HepG2 (cell line): ENCODE results near the gene SNAP47. TPM values are rescaled to one million over a fixed set of nuclear protein-coding genes. Genes with fewer than 3 reads are reported as not detected.

ENCODE experiments used
- ATAC-seq: fragments of 200-7000 bp; cut with Tn5 transposase; 3 replicates; pipeline ENCODE4 v1.9.1; 2020; ENCODE audit warnings: mild to moderate bottlenecking, moderate library complexity
- BruUV-seq: library from RNA; stranded (reverse); fragments of 400-500 nt; replicated peaks from 2 replicates; lab custom pipeline; 2021; lab: Mats Ljungman, UMichigan
- CTCF ChIA-PET: fragments of 300-600 bp; formaldehyde crosslinking; extraction: SDS; loops from one replicate; lab custom pipeline; 2021; ENCODE audit warnings: low total read pairs, inconsistent platforms, low intra/inter-chr PET ratio; lab: Yijun Ruan, JAX
- POLR2A ChIA-PET: fragments of 350-600 bp; sonication (Branson Sonifier 250); formaldehyde crosslinking; loops from one replicate; lab custom pipeline; 2020; ENCODE audit warnings: antibody characterized with exemption, inconsistent platforms; lab: Yijun Ruan, JAX
- DNase-seq: peaks from one replicate; pipeline ENCODE4 v3.0.0-alpha.2; 2015; ENCODE audit warnings: low spot score
- FAIRE-seq: peaks from 3 replicates; lab custom pipeline; 2011; peaks lifted over from hg19 to GRCh38; lab: Jason Lieb, UNC
- H2AFZ ChIP-seq: one replicate; pipeline ENCODE4 v1.6.1; 2011; ENCODE audit warnings: low read length, inconsistent platforms
- H3K27ac ChIP-seq: fragments of 300-600 bp; 3 replicates; pipeline ENCODE4 v1.8.0; 2011; ENCODE audit warnings: mixed run types, mild to moderate bottlenecking, mixed read lengths, low read length, inconsistent platforms; ENCODE audit not compliant: insufficient read depth; ENCODE audit errors: extremely low read length
- H3K27me3 ChIP-seq, 2 experiments: fragments of 200-600 bp in 1 of 2; 2 replicates in 1 of 2; 3 replicates in 1 of 2; pipeline versions ENCODE4 v1.6.0 to v1.8.0; 2011; ENCODE audit warnings: low read length in 2 of 2, mild to moderate bottlenecking in 2 of 2, moderate library complexity in 2 of 2, inconsistent platforms in 1 of 2; ENCODE audit not compliant: insufficient read depth in 2 of 2, control insufficient read depth in 1 of 2
- H3K36me3 ChIP-seq, 2 experiments: fragments of 200-600 bp in 1 of 2; replicated peaks in 1 of 2; 2 replicates in 1 of 2; 3 replicates in 1 of 2; pipeline versions ENCODE4 v1.5.1 to v1.8.0; 2011; ENCODE audit warnings: low read length in 2 of 2, inconsistent platforms in 1 of 2; ENCODE audit not compliant: insufficient read depth in 2 of 2, control insufficient read depth in 1 of 2
- H3K4me1 ChIP-seq: 2 replicates; pipeline ENCODE4 v1.5.1; 2012; ENCODE audit warnings: low read length, inconsistent platforms; ENCODE audit not compliant: insufficient read depth
- H3K4me2 ChIP-seq: 2 replicates; pipeline ENCODE4 v1.6.0; 2011; ENCODE audit warnings: low read depth, low read length, inconsistent platforms
- H3K4me3 ChIP-seq, 3 experiments: fragments of 200-600 bp in 1 of 3; sonication (generic), shearing (Covaris generic) in 1 of 3; replicated peaks in 1 of 3; 2 replicates each; pipeline ENCODE4 v1.5.1; 2011 to 2016; ENCODE audit warnings: low read length in 3 of 3, inconsistent platforms in 2 of 3, low read depth in 2 of 3, mild to moderate bottlenecking in 2 of 3, control low read depth in 1 of 3, mixed read lengths in 1 of 3; ENCODE audit not compliant: insufficient read depth in 1 of 3
- H3K79me2 ChIP-seq: one replicate; pipeline ENCODE4 v1.6.1; 2011; ENCODE audit warnings: low read length, inconsistent platforms; ENCODE audit not compliant: insufficient read depth
- H3K9ac ChIP-seq: 2 replicates; pipeline ENCODE4 v1.6.0; 2011; ENCODE audit warnings: mild to moderate bottlenecking, low read depth, low read length, inconsistent platforms; ENCODE audit not compliant: insufficient read depth
- H3K9me3 ChIP-seq: 2 replicates; pipeline ENCODE4 v1.5.1; 2012; ENCODE audit warnings: mild to moderate bottlenecking, low read length
- H4K20me1 ChIP-seq: 2 replicates; pipeline ENCODE4 v1.6.0; 2011; ENCODE audit warnings: inconsistent platforms, mild to moderate bottlenecking, low read length, moderate library complexity; ENCODE audit not compliant: insufficient read depth
- FOXK2 ChIP-seq: fragments of 450-650 bp; IDR thresholded peaks from 2 replicates; pipeline ENCODE4 v1.6.1; 2016
- GFI1 ChIP-seq: sonication (generic); formaldehyde crosslinking; IDR thresholded peaks from 2 replicates; pipeline ENCODE4 v1.5.0; 2020; ENCODE audit warnings: missing genetic modification reagents, mild to moderate bottlenecking, borderline replicate concordance
- KLF11 ChIP-seq: IDR thresholded peaks from 2 replicates; pipeline ENCODE4 v1.6.1; 2016; ENCODE audit warnings: missing compliant biosample characterization
- MXD3 ChIP-seq: IDR thresholded peaks from 2 replicates; pipeline ENCODE4 v1.6.1; 2016; ENCODE audit warnings: mild to moderate bottlenecking, missing biosample characterization, missing genetic modification reagents
- PHB2 ChIP-seq: fragments of 450-650 bp; IDR thresholded peaks from 2 replicates; pipeline ENCODE4 v1.6.1; 2018; ENCODE audit not compliant: partially characterized antibody
- SAFB2 ChIP-seq: sonication (generic); formaldehyde crosslinking; IDR thresholded peaks from 2 replicates; pipeline ENCODE4 v1.5.1; 2020; ENCODE audit warnings: missing genetic modification reagents, low read depth, mild to moderate bottlenecking, borderline replicate concordance
- THYN1 ChIP-seq: sonication (generic); formaldehyde crosslinking; IDR thresholded peaks from 2 replicates; pipeline ENCODE4 v1.8.1; 2023; ENCODE audit warnings: low read depth, mild to moderate bottlenecking, moderate library complexity, missing genetic modification reagents, borderline replicate concordance
- ZBTB7A ChIP-seq: sonication (generic); formaldehyde crosslinking; IDR thresholded peaks from 2 replicates; pipeline ENCODE4 v1.8.0; 2022; ENCODE audit warnings: mild to moderate bottlenecking, missing genetic modification reagents
- ZNF143 ChIP-seq: sonication (generic); formaldehyde crosslinking; IDR thresholded peaks from 2 replicates; pipeline ENCODE4 v1.4.0; 2020; ENCODE audit warnings: missing genetic modification reagents
- ZNF326 ChIP-seq: sonication (generic); formaldehyde crosslinking; IDR thresholded peaks from 2 replicates; pipeline ENCODE4 v1.4.0; 2020; ENCODE audit warnings: missing genetic modification reagents, borderline replicate concordance
- ZNF343 ChIP-seq: sonication (generic); formaldehyde crosslinking; IDR thresholded peaks from 2 replicates; pipeline ENCODE4 v1.4.0; 2020; ENCODE audit warnings: mild to moderate bottlenecking, missing genetic modification reagents
- ZNF704 ChIP-seq: sonication (generic); formaldehyde crosslinking; IDR thresholded peaks from 2 replicates; pipeline ENCODE4 v1.8.1; 2023; ENCODE audit warnings: mild to moderate bottlenecking, inconsistent platforms, moderate library complexity, missing genetic modification reagents, borderline replicate concordance
- ZNF776 ChIP-seq: sonication (generic); formaldehyde crosslinking; IDR thresholded peaks from 2 replicates; pipeline ENCODE4 v1.4.0; 2020; ENCODE audit warnings: mild to moderate bottlenecking, missing genetic modification reagents
- ZNF816 ChIP-seq: sonication (generic); formaldehyde crosslinking; IDR thresholded peaks from 2 replicates; pipeline ENCODE4 v1.8.0; 2022; ENCODE audit warnings: missing genetic modification reagents, mild to moderate bottlenecking, borderline replicate concordance
- ZNF879 ChIP-seq: sonication (generic); formaldehyde crosslinking; IDR thresholded peaks from 2 replicates; pipeline ENCODE4 v1.8.1; 2023; ENCODE audit warnings: missing genetic modification reagents
- ZSCAN31 ChIP-seq: sonication (generic); formaldehyde crosslinking; IDR thresholded peaks from 2 replicates; pipeline ENCODE4 v1.5.0; 2020; ENCODE audit warnings: low read depth, mild to moderate bottlenecking, missing genetic modification reagents
- ZSCAN9 ChIP-seq: IDR thresholded peaks from 2 replicates; pipeline ENCODE4 v1.6.1; 2016; ENCODE audit warnings: borderline replicate concordance
- WGBS: methylation state at CpG from one replicate; pipeline ENCODE4 v1.1.6; 2017; ENCODE audit warnings: low lambda C conversion rate; 5-methylcytosine and 5-hydroxymethylcytosine counted together
- in situ Hi-C: cut with HindIII; loops from 2 replicates; pipeline ENCODE4 v1.10.0; 2017; ENCODE audit warnings: low pct_unique_long_range_greater_than_20kb; ENCODE audit not compliant: extremely low pct_ligation_motif_present
- intact Hi-C: fragments of 100-400 bp; cut with micrococcal nuclease; formaldehyde crosslinking; loops from one replicate; pipeline ENCODE4 v1.10.0; 2022; ENCODE audit not compliant: unreplicated experiment
- polyA plus RNA-seq, 8 experiments: library from polyadenylated mRNA; depleted of rRNA in 3 of 8; stranded (reverse) in 7 of 8; unstranded in 1 of 8; fragments of >200 nt; fragmentation: Illumina TruSeq in 4 of 8; extraction: Trizol in 4 of 8; gene quantifications; 2 replicates each; pipeline versions ENCODE4 v1.2.1 to v1.2.3, GENCODE V29; 2011 to 2016; ENCODE audit warnings: low read depth in 4 of 8, missing spikeins in 1 of 8, mixed read lengths in 1 of 8; ENCODE audit not compliant: insufficient read depth in 1 of 8
- total RNA-seq, 5 experiments: library from RNA; depleted of rRNA; stranded (reverse); fragments of >200 nt; fragmentation: Illumina TruSeq; extraction: Trizol; gene quantifications; 2 replicates each; pipeline ENCODE4 v1.2.3, GENCODE V29; 2016; ENCODE audit warnings: low read depth in 1 of 5

The SNAP47 gene
- total and polyA plus RNA-seq, 2 of the 13 experiments (the other 11 are each of a cell fraction or from before 2014, with no cell fraction given), result 13.6 to 25.1 TPM

GRCh38 chr1:227725046-227725445 lies 10.2 kb upstream of the SNAP47 start (continued):
- TF ChIP-seq MXD3 (CRISPR knock-in tag) (no peak), ZNF879 (CRISPR knock-in tag) (no peak), ZNF816 (CRISPR knock-in tag) (no peak), GFI1 (CRISPR knock-in tag) (no peak), PHB2 (no peak), ZNF143 (CRISPR knock-in tag) (no peak), THYN1 (CRISPR knock-in tag) (no peak), ZNF326 (CRISPR knock-in tag) (no peak)

- no peak for TF ChIP-seq ZNF343
- TF ChIP-seq FOXK2, result no peak
- no peak for TF ChIP-seq ZNF776 (CRISPR knock-in tag)
- TF ChIP-seq ZNF704 (CRISPR knock-in tag), result no peak
- TF ChIP-seq KLF11 (CRISPR knock-in tag), result no peak
- no peak for TF ChIP-seq ZSCAN31
- TF ChIP-seq ZBTB7A (CRISPR knock-in tag), result no peak
- no peak for TF ChIP-seq SAFB2 (CRISPR knock-in tag)
- no peak for TF ChIP-seq ZSCAN9 (CRISPR knock-in tag)
- Histone ChIP-seq H3K4me3 (no peak overlapping the region), H3K36me3 (no peaks in the 10 kb centered on the region), H3K9me3 (peaks cover 9% of the 10 kb centered on the region), H3K79me2 (no peaks in the 10 kb centered on the region), H3K4me1 (peaks cover 35% of the 10 kb centered on the region), H3K4me2 (no peak overlapping the region), H3K9ac (no peak overlapping the region), H3K27ac (no peak overlapping the region), H4K20me1 (peaks cover 9% of the 10 kb centered on the region; the same call in 1 of the 2 replicates), H2AFZ (no peak overlapping the region), H3K27me3 (no peaks in the 10 kb centered on the region)
- POLR2A ChIA-PET, result no interaction called here
- CTCF ChIA-PET, result no interaction called here
- intact Hi-C loops, result no loop called here
- no peak for ATAC-seq
- in situ Hi-C loops, result no loop called here
- no peak for FAIRE-seq
- WGBS, result 36% methylated on average over 3 of the region's 3 CpGs
- no peak for DNase-seq
- no TSS peak for BruUV-seq
Measured at GRCh38 chr1:227726318-227726717, 8.9 kb upstream of the SNAP47 start.
